HG02973 (cell line): ENCODE results near the gene LAMA5.

Source experiments
- ATAC-seq: cut with Tn5 transposase; IDR thresholded peaks from one replicate; pipeline ENCODE4 v1.9.1; 2021; ENCODE audit warnings: moderate library complexity; ENCODE audit not compliant: unreplicated experiment

Gene LAMA5

DNA sequence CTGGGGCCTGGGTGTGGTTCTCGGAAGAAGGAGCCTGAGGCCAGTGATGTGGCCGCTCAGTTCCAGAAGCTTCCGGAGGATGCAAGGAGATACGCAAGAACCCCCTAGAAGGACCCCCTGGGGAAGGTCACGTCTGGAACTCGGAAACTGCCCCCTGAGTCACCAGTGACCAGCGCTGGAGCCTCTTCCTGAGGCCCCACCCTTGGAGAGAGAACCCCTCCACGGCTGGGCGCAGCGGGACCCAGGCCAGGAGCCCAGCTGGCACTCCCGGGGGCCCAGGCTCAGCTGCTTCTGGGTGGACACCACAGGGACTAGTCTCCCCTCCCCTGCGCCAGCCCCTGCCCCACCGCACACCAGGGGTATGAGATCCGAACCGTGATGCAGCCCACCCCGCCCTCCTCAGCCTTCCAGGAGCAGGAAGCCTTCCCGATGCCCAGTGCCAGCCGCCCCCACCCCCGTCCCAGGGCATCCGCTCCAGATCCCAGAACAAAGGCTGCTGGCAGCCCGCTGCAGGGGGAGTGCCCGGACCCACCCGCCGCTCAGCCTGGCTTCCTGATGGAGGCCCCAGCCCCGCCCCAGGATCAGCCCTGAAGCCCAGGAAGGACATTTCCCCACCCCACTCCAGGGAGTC is 7.5 kb downstream of the LAMA5 start:
- no peak for ATAC-seq

DNA sequence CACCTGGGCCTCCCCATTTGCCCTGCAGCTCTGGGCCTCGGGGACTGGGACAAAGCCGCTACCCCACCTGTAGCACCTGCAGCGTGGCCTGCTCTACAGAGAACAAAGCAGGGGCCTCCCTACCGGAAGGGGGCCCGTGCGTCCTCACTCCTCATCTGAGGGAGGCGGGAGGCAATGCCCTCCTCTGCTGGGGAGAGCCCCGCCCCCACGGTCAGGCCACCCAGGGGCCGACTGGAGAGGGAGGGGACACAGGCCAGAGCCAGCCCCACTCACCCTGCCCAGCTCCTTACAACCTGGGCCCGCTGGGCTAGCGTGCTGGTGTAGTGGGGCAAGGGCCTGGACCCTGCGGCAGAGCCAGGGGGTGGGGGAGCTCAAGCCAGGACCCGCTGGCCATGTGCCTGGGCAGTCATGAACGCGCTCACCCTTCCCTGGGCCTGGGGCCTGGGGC is 8.0 kb downstream of the LAMA5 start:
- ATAC-seq, result no peak

GRCh38 chr20:62358171-62359042 is 8.7 kb downstream of the LAMA5 start:
- no peak for ATAC-seq

DNA sequence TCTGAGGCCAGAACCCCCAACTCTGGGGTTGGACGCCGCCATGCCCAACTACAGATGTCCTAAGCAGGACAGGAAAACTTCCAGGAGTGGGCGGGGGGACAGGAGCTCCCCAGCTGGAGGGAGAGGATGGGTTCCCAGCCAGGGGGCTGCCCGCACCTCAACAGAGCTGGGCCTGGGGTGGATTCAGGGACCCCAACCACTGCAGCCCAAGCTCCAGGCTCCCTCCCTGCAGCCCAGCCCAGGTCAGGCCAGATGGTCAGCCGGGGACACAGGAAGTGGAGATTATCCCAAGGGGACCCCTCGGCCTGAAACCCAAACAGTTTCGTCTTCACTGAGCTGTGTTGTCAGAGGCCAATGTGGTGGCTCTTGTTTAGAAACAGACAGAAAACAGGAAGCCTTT is 9.4 kb downstream of the LAMA5 start:
- no peak for ATAC-seq

- no peak for ATAC-seq
These were observed 9.9 kb downstream of the LAMA5 start for GRCh38 chr20:62357187-62357667.

- ATAC-seq, result no peak
These were observed 10.4 kb downstream of the LAMA5 start for GRCh38 chr20:62356589-62357186.

DNA sequence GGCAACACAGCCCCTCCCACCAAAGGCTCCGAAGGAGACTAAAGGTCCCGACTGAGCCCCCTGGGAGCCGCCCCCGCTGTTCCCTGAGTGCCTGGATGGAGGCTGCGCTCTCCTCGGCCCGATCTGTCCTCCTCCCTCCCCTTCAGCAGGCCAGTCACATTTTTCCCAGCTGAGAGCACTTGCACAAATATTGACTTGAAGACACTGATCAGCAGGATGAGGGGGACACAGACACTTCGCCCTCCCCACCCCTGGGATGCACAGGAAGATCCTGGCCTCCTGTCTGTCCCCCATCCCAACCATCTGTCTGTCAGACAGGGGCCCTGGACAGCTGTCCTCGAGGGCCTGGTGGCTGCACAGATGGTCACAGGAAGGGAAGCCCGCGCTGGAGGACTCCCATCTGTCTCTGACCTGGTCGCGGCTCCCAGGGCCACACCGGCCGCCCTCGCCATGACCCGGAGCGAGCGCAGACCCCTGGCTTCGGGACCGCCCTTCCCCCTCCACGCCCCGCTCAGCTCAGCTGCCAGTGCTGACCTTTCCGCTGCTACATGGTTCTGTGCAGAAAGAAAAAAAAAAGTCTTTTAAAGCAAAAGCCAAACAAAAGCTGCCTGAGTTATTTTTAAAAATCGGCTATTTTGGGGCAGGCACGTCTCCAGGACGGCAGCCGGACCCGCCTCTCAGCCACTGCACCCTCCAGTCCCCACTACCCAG is 11.1 kb downstream of the LAMA5 start:
- no peak for ATAC-seq

GRCh38 chr20:62355516-62355877 is 11.6 kb downstream of the LAMA5 start:
- no peak for ATAC-seq

DNA sequence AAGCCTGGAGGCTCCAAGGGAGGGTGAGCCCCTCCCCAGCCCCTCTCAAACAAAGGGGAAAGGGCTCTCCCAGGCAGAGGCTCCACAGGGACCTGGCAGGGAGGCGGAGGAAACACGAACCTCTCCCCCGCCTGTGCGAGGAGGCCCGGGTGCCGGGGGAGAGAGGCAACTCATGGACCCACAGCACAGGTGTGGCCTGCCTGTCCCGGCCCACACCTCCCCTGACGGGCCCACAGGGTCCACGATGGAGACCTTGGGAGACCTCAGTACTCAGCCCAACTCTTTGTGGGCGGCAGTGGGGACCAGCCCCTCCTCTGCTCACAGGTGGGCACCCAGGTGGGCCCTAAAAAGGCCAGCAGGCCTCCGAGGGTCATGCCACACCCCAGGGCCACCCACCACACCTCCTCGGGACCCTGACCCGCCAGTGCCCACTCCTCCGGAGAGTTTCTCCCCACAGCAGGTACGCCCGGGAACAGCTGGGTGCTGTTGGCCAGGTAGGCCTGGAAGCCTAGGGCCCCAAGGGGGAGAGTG is 12.2 kb downstream of the LAMA5 start:
- ATAC-seq, result no peak

- no peak for ATAC-seq
These were observed 12.9 kb downstream of the LAMA5 start for GRCh38 chr20:62354031-62354808.

DNA sequence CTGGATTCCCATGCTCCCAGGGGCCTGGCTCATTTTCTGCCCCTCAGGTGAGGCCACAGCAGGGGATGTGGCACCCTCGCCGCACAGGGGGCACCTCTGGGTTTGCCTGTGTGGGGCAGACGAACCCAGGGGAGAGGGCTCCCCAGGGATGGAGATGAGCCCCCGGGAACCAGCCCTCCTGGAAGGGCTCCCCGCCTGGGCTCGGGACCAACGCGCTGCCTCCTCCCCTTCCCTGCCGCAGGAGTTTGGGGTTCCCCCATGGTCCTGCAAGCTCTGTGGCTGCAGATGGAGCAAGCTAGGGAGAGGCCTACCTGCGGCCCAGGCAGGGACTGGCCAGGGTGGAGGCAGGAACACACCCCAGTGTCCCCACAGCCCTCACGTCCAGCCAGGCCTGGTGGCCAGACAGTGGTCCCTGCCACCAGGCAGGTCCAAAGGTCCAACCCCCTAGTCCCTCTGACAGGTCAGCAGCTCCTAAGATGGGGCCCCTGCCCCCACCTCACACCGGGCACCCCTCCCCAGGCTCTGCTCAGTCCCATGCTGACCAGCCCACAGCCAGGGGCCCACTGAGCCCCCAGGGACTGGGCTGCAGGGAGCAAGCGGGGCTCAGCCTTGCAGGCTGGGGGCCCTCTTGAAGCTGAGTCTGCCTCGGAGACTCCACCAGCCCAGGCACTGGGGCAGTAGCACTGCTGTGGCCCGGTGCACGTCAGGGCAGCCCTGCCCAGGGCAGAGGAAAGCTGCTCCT is 13.7 kb downstream of the LAMA5 start:
- no peak for ATAC-seq

DNA sequence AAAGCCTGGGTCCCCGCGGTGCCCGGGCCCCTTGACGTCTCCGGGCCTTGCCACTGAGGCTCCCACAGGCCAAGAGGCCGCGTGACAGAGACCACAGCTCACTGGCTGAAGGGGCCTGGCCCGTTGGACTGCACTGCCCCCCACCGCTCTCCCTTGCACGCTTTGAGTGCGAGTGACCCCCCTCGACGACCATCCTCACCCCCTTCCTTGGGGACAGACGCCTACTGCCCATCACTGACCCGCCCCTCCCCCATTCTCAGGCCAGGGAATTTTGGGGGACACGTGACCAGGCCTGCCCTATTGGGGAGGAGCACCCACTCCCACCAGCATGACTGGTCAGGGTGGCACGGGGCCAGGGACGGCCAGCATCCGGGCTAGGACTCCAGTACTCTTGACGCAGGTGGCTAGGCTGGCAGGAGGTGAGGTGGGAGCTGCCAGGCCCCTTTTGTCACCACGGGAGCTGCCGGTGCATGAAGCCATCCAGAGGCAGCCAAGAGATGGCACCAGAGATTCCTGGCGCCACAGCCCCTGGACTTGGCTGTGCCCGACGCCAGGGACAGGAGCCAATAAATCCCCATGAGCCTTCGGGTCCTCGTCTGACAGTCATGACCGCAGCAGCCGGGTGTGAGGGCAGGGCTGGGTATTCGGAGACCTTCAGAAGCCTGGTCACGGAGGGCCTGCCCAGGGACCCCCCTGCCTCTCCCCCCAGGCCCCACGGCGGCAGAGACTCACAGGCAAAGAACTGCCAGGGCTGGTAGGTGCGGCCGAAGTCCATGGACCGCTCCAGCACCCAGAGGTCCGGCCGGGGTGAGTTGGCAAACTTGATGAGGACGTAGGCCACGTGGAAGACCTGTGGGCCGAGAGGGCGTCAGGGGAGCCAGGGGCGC is 14.5 kb downstream of the LAMA5 start:
- ATAC-seq, result no peak

DNA sequence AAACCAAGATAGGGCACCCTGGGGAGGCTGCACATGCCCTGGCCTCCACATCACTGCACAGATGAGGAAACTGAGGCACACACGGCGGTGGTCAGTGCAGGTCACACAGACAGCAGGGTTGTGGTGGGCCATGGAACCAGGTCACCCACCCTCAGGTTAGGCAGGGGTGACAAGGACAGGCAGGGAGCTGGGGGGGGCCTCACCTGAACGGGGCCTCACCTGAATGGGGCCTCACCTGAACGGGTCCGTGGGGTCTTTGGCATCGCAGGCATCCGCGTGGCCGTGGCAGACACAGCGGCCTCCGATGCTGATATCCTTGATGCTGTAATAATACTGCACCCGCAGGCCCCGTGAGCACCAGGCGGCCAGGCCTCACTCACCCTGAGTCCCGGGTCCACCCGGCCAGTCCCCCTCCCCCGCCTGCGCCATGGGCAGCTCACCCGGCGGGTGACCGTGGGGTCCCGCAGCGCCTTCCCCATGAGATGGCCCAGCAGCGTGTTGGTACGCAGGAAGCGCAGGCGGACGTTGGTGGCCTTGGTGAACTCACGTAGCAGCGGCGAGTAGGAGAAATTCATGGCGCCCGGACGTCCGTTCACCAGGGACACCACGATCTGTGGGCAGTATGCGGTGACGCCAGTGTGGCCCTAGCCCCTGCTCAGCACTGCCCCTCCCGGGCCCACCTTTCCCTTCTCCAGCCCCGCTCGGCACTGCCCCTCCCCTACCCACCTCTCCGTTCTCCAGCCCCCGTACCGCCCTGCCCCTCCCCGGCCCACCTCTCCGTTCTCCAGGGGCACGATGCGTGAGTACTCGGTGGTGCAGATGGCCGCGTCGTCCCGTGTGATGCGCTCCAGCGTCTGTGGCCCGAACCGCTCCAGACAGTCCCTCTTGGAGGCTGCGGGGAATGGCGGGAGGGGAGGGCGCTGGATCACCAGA is 15.4 kb downstream of the LAMA5 start:
- no peak for ATAC-seq

DNA sequence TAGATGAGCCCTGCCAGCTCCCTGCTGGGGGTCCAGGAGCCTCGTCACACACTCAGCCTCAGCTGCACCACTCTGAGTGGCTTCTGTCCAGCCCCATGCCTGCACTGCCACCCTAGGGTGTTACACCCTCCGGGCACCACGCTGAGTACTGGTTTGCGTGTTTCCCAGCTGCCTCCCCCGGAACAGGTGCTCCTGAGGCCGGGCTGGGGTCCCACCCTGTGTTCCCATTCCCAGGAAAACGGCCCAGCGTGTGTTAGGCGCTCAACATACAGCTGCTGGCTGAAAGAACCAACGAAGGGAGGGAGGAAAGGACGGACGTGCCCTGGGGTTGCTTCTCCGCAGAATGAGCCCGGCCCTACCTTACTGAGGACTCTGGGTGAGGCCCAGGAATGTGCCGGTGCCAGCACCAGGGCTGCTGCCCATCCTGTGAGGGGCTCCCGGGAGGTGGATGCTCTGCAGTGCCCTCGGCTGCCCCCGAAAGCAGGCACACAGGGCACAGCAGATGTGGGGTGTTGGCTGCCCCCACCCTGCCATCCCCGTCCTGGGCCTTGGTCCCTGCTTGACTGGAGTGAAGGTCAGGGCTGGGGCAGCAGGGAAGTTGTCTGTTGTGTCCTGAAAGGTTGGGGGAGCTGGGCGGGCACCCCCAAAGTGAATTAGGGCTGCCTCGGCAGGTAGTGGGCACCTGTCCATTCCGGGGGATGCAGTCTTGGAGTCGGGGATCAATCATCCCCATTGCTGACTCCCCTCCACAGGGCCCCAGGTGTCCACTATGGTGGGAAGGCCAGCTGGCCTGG is 16.3 kb downstream of the LAMA5 start:
- no peak for ATAC-seq

GRCh38 chr20:62350098-62350628 is 16.9 kb downstream of the LAMA5 start:
- no peak for ATAC-seq

GRCh38 chr20:62349556-62350097 is 17.5 kb downstream of the LAMA5 start:
- no peak for ATAC-seq
